Ishikawa (cell line): Measurements from ENCODE around the gene NRXN3.

Experiments
- CEBPB ChIP-seq: IDR thresholded peaks from 2 replicates; pipeline ENCODE4 v1.6.1; 2012
- CREB1 ChIP-seq: IDR thresholded peaks from 2 replicates; pipeline ENCODE4 v1.6.1; 2012; ENCODE audit warnings: low read depth
- EGR1 ChIP-seq: IDR thresholded peaks from 2 replicates; pipeline ENCODE4 v1.6.1; 2012
- EP300 ChIP-seq: IDR thresholded peaks from 2 replicates; pipeline ENCODE4 v1.6.1; 2012; ENCODE audit warnings: borderline replicate concordance
- FOXM1 ChIP-seq: IDR thresholded peaks from 2 replicates; pipeline ENCODE4 v1.6.1; 2012; ENCODE audit warnings: low read depth, borderline replicate concordance
- NFIC ChIP-seq: IDR thresholded peaks from 2 replicates; pipeline ENCODE4 v1.6.1; 2012
- RAD21 ChIP-seq: IDR thresholded peaks from 2 replicates; pipeline ENCODE4 v1.6.1; 2012; ENCODE audit warnings: low read depth
- TAF1 ChIP-seq: IDR thresholded peaks from 2 replicates; pipeline ENCODE4 v1.6.1; 2012; ENCODE audit warnings: low read depth, mild to moderate bottlenecking
- TCF12 ChIP-seq: IDR thresholded peaks from 2 replicates; pipeline ENCODE4 v1.6.1; 2012; ENCODE audit warnings: low read depth
- TEAD4 ChIP-seq: IDR thresholded peaks from 2 replicates; pipeline ENCODE4 v1.6.1; 2012
- YY1 ChIP-seq: IDR thresholded peaks from 2 replicates; pipeline ENCODE4 v1.6.1; 2012; ENCODE audit warnings: low read depth
- ZBTB7A ChIP-seq: IDR thresholded peaks from 2 replicates; pipeline ENCODE4 v1.6.1; 2012; ENCODE audit warnings: low read depth
- TF ChIP-seq, protein P1 (sequence below): IDR thresholded peaks from 2 replicates; pipeline ENCODE4 v1.6.1; 2012
- TF ChIP-seq, protein P2 (sequence below): IDR thresholded peaks from 2 replicates; pipeline ENCODE4 v1.6.1; 2012; ENCODE audit warnings: low read depth, mild to moderate bottlenecking
- TF ChIP-seq, protein P3 (sequence below): IDR thresholded peaks from 2 replicates; pipeline ENCODE4 v1.6.1; 2012

The NRXN3 gene

DNA sequence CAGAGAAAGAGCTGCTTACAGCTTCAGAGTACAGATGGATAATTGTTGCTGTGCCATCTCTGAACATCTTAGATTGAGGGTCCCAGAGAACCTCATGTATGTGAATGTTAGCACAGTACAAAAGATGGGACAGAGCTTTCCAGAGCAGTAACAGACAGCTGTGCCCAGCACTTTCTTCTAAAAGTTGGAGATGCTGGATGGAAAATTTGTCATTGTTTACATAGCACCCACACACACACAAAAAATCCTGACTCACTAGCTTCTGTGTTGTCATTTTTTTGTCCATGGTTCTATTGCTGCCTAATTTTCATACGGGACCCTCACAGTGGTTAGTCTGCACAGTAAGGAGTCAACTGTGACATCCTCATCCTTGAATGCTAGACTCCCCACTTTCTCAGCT is 1666.4 kb downstream of the NRXN3 start:
- no peak for TF ChIP-seq EP300
- TF ChIP-seq ZBTB7A: no peak
- no peak for TF ChIP-seq RAD21
- TF ChIP-seq NFIC: no peak
- TF ChIP-seq YY1: no peak
- TF ChIP-seq CEBPB: no peak
- TF ChIP-seq TAF1: no peak
- TF ChIP-seq TEAD4: no peak
- no peak for TF ChIP-seq TCF12
- TF ChIP-seq CREB1: no peak
- TF ChIP-seq FOXM1: no peak

DNA sequence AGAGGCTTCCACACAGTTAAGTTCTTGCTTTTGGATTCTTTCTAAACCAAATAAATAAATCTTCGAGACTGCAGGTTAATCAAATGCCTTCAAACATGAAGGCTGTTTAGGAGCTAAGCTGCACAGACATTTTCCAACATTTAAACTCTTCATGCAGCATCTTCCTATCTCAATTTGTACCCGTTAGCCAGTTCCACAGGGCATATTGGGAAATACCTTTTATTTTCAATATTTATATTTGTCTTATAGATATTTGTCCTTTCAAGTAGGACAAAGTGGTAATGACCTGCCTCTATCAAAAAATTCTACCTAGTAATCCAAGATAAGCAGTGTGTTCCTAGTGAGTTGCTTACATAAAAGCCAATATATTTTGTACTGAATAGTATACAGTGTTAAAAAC is 1667.5 kb downstream of the NRXN3 start:
- TF ChIP-seq TCF12 (no peak), RAD21 (no peak), CEBPB (no peak), EP300 (no peak), CREB1 (no peak), TAF1 (no peak), ZBTB7A (no peak), YY1 (no peak), TEAD4 (no peak), FOXM1 (no peak), NFIC (no peak), EGR1 (no peak)
- TF ChIP-seq, protein P1, sequence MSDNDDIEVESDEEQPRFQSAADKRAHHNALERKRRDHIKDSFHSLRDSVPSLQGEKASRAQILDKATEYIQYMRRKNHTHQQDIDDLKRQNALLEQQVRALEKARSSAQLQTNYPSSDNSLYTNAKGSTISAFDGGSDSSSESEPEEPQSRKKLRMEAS: no peak
- TF ChIP-seq, protein P2, sequence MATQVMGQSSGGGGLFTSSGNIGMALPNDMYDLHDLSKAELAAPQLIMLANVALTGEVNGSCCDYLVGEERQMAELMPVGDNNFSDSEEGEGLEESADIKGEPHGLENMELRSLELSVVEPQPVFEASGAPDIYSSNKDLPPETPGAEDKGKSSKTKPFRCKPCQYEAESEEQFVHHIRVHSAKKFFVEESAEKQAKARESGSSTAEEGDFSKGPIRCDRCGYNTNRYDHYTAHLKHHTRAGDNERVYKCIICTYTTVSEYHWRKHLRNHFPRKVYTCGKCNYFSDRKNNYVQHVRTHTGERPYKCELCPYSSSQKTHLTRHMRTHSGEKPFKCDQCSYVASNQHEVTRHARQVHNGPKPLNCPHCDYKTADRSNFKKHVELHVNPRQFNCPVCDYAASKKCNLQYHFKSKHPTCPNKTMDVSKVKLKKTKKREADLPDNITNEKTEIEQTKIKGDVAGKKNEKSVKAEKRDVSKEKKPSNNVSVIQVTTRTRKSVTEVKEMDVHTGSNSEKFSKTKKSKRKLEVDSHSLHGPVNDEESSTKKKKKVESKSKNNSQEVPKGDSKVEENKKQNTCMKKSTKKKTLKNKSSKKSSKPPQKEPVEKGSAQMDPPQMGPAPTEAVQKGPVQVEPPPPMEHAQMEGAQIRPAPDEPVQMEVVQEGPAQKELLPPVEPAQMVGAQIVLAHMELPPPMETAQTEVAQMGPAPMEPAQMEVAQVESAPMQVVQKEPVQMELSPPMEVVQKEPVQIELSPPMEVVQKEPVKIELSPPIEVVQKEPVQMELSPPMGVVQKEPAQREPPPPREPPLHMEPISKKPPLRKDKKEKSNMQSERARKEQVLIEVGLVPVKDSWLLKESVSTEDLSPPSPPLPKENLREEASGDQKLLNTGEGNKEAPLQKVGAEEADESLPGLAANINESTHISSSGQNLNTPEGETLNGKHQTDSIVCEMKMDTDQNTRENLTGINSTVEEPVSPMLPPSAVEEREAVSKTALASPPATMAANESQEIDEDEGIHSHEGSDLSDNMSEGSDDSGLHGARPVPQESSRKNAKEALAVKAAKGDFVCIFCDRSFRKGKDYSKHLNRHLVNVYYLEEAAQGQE: no peak
- TF ChIP-seq, protein P3, sequence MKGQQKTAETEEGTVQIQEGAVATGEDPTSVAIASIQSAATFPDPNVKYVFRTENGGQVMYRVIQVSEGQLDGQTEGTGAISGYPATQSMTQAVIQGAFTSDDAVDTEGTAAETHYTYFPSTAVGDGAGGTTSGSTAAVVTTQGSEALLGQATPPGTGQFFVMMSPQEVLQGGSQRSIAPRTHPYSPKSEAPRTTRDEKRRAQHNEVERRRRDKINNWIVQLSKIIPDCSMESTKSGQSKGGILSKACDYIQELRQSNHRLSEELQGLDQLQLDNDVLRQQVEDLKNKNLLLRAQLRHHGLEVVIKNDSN: no peak

DNA sequence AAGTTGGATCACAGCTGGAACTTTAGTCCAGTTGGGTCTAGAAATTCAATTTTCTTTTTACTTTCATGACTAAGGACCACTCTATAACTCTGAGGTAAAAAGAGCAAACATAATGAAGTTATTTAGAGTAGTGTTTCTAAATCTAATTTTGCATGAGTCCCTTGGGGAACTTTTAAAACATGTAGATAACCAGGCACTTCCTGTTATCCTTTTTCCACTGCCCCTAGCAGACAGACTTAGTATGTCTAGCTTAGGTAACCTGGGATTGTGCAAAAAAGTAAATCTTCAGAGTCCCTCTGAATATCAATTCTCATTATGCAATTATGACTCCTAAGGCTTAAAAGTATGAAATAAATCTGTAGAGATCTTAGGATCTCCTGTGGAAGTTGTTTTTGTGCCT is 1669.9 kb downstream of the NRXN3 start:
- no peak for TF ChIP-seq TAF1
- no peak for TF ChIP-seq FOXM1
- TF ChIP-seq CEBPB: no peak
- TF ChIP-seq, protein P3: no peak
- no peak for TF ChIP-seq TCF12
- no peak for TF ChIP-seq EP300
- no peak for TF ChIP-seq ZBTB7A
- no peak for TF ChIP-seq TEAD4
- TF ChIP-seq, protein P1: no peak
- TF ChIP-seq EGR1: no peak
- no peak for TF ChIP-seq YY1
- no peak for TF ChIP-seq CREB1

DNA sequence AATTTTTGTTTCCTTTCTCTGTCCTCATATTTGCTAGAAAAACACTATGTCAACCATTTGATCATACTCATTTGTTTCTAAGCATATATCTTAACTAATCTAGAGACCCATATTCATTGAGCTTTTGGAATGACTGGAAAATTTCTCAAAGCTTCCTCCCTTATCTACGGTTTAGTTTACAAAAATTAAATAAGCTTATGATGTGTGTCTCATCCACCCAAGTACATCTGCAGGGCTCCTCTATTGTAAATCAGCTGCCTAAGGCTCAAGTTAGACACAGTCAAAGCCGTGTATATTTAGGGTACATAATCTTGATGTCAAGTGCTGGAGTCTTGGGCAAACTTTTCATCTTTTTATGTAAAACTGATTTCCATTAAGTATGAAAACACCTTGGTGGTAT is 1670.7 kb downstream of the NRXN3 start:
- TF ChIP-seq TAF1 (no peak), RAD21 (no peak), EP300 (no peak), CREB1 (no peak), EGR1 (no peak), TEAD4 (no peak), TCF12 (no peak)
- TF ChIP-seq, protein P2: no peak
- TF ChIP-seq, protein P3: no peak
- TF ChIP-seq, protein P1: no peak

DNA sequence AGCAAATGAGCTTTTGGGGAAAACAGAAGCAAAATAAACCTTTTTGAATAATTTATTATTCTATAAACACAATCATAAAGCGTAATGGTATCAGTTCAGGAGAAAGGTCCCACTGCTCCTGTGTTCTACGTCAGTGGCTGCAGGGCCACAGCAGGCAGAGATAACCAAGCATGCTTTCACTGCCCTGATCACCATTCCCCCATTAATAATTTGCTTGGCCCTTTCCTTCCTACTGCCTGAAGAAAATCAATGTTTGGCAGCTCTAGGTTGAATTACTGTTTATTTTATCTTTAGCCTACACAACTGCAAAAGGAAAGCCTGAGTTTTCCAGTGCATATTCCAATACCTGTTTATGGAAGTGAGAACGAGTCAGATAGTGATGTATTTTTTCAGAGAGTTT is 1671.3 kb downstream of the NRXN3 start:
- TF ChIP-seq, protein P1: no peak

DNA sequence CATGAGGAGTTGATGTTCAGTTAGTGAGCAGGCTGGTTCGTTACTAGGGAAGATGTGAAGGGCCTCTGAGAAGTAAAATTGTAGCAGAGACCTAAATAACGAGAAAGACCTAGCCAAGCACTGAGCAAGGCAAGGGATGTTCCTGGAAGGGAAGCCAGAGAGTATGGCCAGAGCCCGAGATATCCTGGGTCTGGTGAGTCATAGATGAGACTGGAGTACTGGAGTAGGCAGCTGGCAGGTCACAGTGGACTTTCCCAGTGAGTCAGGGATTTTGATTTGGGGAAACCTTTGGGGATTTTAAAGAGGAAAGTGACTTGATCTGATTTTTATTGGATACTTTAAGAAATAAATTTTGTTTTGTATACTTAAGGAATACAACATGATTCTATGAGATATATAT is 1672.1 kb downstream of the NRXN3 start:
- no peak for TF ChIP-seq CREB1
